HL-60 (cell line): ENCODE measurements around the gene CD151.

Experiments used
- DNase-seq, 2 experiments: peaks; one replicate each; pipeline ENCODE4 v3.0.0-alpha.2; 2010 to 2020; ENCODE audit warnings: low read depth in 1 of 2, low spot score in 1 of 2
- H3K27ac ChIP-seq: fragments of 250-450 bp; sonication (Bioruptor Pico); replicated peaks from 2 replicates; pipeline ENCODE4 v1.5.1; 2020; ENCODE audit warnings: mild to moderate bottlenecking, moderate library complexity
- H3K27me3 ChIP-seq: fragments of 250-450 bp; sonication (Bioruptor Pico); 2 replicates; pipeline ENCODE4 v1.5.1; 2021; ENCODE audit warnings: mild to moderate bottlenecking, moderate library complexity; ENCODE audit not compliant: insufficient read depth, poor library complexity, severe bottlenecking
- H3K4me3 ChIP-seq: replicated peaks from 2 replicates; pipeline ENCODE4 v1.5.1; 2011; ENCODE audit warnings: mild to moderate bottlenecking, control low read depth, low read length; ENCODE audit not compliant: insufficient read depth
- GABPA ChIP-seq: IDR thresholded peaks from 2 replicates; pipeline ENCODE4 v1.6.1; 2012; ENCODE audit warnings: low read depth
- POLR2AphosphoS5 ChIP-seq: IDR thresholded peaks from 2 replicates; pipeline ENCODE4 v1.6.1; 2012; ENCODE audit warnings: low read depth
- SPI1 ChIP-seq: IDR thresholded peaks from 2 replicates; pipeline ENCODE4 v1.6.1; 2012; ENCODE audit warnings: low read depth, mild to moderate bottlenecking, borderline replicate concordance
- long read RNA-seq: library from polyadenylated mRNA; unstranded; transcript quantifications from one replicate; pipeline ENCODE4 v2.0.0, GENCODE V29; 2020
- TF ChIP-seq, protein P1 (sequence below): IDR thresholded peaks from one replicate; pipeline ENCODE4 v1.5.1; 2011; ENCODE audit warnings: low read length, control low read depth, inconsistent platforms; ENCODE audit not compliant: insufficient read depth
- TF ChIP-seq, protein P2 (sequence below): IDR thresholded peaks from 2 replicates; pipeline ENCODE4 v1.6.1; 2012; ENCODE audit warnings: low read depth; ENCODE audit not compliant: insufficient replicate concordance

CD151 gene
- long read RNA-seq, transcript CD151-203 (8 exons, 1,486 nt): minor isoform, 13 of 41 reads
- long read RNA-seq, transcript CD151-202 (9 exons, 1,658 nt): major isoform, 18 of 41 reads
- long read RNA-seq, partial matches to known transcripts: 8 of 41 reads
- long read RNA-seq, other reads (novel, unspliced or antisense): 1 of 41 reads

DNA sequence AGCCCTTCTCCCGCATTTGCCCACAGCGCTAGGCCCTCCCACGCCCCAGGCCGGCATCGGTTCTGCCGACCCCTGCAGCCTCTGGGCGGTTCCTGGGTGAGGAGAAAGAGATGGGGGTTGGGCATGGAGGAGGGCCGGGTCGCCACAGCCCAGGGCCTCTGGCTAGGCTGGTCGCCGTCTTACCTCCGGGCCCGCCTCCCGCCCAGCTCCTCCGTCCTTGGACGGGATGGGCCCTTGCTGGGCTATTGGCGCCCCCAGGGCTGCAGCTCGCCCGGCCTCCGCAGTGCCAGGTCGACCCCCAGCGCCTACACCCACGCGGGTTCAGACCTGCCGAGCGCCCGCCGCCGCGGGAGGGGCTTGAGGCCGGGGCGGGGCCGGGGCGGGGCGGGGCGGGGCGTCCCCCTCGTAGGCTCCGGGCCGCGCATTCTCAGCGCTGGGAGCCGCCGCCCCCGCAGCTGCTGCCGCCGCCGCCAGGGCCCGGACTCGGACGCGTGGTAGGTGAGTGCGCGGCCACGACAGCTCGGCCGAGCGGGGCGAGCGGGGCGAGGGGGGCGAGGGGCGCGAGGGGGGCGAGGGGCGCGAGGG, at the start of gene CD151:
Gene CD151 (plus strand): TSS at position 424 of the 585 bp plus-strand sequence. CDS start 3,118 bp downstream, outside the sequence.
- TF ChIP-seq, protein P1, sequence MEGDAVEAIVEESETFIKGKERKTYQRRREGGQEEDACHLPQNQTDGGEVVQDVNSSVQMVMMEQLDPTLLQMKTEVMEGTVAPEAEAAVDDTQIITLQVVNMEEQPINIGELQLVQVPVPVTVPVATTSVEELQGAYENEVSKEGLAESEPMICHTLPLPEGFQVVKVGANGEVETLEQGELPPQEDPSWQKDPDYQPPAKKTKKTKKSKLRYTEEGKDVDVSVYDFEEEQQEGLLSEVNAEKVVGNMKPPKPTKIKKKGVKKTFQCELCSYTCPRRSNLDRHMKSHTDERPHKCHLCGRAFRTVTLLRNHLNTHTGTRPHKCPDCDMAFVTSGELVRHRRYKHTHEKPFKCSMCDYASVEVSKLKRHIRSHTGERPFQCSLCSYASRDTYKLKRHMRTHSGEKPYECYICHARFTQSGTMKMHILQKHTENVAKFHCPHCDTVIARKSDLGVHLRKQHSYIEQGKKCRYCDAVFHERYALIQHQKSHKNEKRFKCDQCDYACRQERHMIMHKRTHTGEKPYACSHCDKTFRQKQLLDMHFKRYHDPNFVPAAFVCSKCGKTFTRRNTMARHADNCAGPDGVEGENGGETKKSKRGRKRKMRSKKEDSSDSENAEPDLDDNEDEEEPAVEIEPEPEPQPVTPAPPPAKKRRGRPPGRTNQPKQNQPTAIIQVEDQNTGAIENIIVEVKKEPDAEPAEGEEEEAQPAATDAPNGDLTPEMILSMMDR: no peak
- TF ChIP-seq GABPA (no peak), SPI1 (no peak), POLR2AphosphoS5 (no peak)
- TF ChIP-seq, protein P2, sequence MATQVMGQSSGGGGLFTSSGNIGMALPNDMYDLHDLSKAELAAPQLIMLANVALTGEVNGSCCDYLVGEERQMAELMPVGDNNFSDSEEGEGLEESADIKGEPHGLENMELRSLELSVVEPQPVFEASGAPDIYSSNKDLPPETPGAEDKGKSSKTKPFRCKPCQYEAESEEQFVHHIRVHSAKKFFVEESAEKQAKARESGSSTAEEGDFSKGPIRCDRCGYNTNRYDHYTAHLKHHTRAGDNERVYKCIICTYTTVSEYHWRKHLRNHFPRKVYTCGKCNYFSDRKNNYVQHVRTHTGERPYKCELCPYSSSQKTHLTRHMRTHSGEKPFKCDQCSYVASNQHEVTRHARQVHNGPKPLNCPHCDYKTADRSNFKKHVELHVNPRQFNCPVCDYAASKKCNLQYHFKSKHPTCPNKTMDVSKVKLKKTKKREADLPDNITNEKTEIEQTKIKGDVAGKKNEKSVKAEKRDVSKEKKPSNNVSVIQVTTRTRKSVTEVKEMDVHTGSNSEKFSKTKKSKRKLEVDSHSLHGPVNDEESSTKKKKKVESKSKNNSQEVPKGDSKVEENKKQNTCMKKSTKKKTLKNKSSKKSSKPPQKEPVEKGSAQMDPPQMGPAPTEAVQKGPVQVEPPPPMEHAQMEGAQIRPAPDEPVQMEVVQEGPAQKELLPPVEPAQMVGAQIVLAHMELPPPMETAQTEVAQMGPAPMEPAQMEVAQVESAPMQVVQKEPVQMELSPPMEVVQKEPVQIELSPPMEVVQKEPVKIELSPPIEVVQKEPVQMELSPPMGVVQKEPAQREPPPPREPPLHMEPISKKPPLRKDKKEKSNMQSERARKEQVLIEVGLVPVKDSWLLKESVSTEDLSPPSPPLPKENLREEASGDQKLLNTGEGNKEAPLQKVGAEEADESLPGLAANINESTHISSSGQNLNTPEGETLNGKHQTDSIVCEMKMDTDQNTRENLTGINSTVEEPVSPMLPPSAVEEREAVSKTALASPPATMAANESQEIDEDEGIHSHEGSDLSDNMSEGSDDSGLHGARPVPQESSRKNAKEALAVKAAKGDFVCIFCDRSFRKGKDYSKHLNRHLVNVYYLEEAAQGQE: no peak
- H3K27ac ChIP-seq: peak within 1 kb of the TSS; percentile 52
- H3K27me3 ChIP-seq: peaks cover 9% of the 10 kb centered on the region
- H3K4me3 ChIP-seq: peak within 1 kb of the TSS; percentile 63
- no peak for DNase-seq

DNA sequence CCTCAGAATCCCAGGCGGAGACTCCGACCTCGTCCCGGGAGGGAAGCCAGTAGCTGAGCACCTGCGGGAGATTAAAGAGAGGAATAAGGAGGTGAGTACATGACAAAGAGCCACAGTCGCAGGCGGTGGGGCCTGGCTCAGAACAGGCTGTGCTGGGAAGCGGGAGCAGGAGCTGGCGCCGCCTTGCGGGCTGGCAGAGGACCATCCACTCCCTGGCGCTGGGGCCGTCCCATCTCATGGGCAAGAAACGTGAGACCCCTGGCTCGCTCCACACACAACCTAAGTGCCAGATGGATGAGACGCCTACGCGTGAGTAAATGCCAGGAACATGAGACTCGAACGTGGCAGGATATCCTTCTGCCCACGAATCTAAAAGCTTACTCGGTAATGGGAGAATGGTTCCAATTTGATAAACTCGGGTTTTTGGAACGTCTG, 49.2 kb upstream of the CD151 start:
- DNase-seq: peak in 1 of 2 experiments; percentile 45
- Histone ChIP-seq H3K27ac (no peak overlapping the region), H3K27me3 (peaks cover 4% of the 10 kb centered on the region), H3K4me3 (no peak overlapping the region)
- TF ChIP-seq, protein P2: no peak
- TF ChIP-seq POLR2AphosphoS5 (peak; percentile 22; the same call in 1 of the 2 replicates), SPI1 (no peak), GABPA (no peak)
- TF ChIP-seq, protein P1: peak; percentile 29

DNA sequence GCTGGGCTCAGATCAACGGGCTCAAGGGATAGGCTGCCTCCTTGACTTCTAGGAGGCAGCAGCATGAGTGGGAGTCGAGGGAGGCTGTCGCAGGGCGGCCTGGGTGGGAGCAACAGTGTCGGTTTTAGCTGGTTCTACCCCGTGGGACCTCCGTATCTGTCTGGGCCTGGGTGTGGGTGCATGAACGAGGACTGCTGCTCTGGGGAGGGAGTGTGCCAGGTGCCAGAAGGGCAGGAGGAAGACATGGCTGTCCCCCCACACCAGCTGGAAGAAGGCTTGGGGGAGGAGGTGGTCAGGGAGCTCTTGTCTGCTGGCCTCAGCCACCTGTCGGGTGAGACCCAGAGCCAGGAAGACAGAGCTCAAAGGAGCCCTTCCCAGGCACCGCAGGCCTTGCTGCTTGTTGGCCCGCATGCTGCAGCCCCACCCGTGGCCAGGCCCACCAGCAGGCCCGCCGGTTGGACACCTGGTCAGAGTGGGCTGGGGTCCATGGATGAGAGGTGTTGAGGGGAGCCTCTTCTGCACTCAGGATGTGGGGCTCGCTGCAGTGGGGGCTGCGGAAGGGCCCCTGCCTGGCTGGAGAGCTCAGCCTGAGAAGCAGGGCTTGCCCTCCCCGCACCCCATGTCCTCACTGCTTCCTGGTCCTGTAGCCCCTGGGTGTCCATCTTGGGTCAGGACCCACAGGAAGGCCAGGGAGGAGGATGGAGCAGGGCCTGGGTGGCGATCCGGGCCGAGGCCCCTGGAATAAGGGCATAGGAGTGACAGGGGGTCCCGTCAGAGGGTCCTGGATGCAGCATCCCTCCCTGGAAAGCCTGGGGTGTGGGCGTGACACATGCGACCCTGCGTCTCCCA, 46.3 kb upstream of the CD151 start:
- H3K27ac ChIP-seq: no peak overlapping the region

More for the DNA sequence above, 46.3 kb upstream of the CD151 start:
- Histone ChIP-seq H3K27me3 (peaks cover 6% of the 10 kb centered on the region), H3K4me3 (no peak overlapping the region)
- TF ChIP-seq, protein P1: no peak
- TF ChIP-seq POLR2AphosphoS5 (no peak), GABPA (no peak), SPI1 (no peak)
- TF ChIP-seq, protein P2: no peak
- no peak for DNase-seq
